ENCODE results near the gene FKBP9.
"Not testable (repeated sequence)": the region's sequence is repeated elsewhere in the genome, so short reads cannot be mapped to it uniquely, and the experiment has no call there.

Gene FKBP9

GRCh38 chr7:32952876-32953275 is 4.4 kb upstream of the FKBP9 start:
- DNase-seq (ENCODE audit: low read depth in 4 of 4, low spot score in 1 of 4) = no peak

- DNase-seq (ENCODE audit: low read depth in 4 of 4, low spot score in 1 of 4) = no peak
Measured at GRCh38 chr7:32958046-32959025, 1.1 kb downstream of the FKBP9 start.

GRCh38 chr7:32963880-32964301 is 6.7 kb downstream of the FKBP9 start:
- not testable (repeated sequence) for DNase-seq (ENCODE audit: low read depth in 4 of 4, low spot score in 1 of 4)

- not testable (repeated sequence) for DNase-seq (ENCODE audit: low read depth in 4 of 4, low spot score in 1 of 4)
Measured at GRCh38 chr7:32964461-32965159, 7.4 kb downstream of the FKBP9 start.

- not testable (repeated sequence) for DNase-seq (ENCODE audit: low read depth in 4 of 4, low spot score in 1 of 4)
Measured at GRCh38 chr7:32966489-32967267, 9.4 kb downstream of the FKBP9 start.

- not testable (repeated sequence) for DNase-seq (ENCODE audit: low read depth in 4 of 4, low spot score in 1 of 4)
Measured at GRCh38 chr7:32967268-32967582, 10.0 kb downstream of the FKBP9 start.

- DNase-seq (ENCODE audit: low read depth in 4 of 4, low spot score in 1 of 4) = not testable (repeated sequence)
Measured at GRCh38 chr7:32971967-32972366, 14.7 kb downstream of the FKBP9 start.

- not testable (repeated sequence) for DNase-seq (ENCODE audit: low read depth in 4 of 4, low spot score in 1 of 4)
Measured at GRCh38 chr7:32977159-32977558, 19.9 kb downstream of the FKBP9 start.

GRCh38 chr7:32979246-32979645 is 22.0 kb downstream of the FKBP9 start:
- DNase-seq (ENCODE audit: low read depth in 4 of 4, low spot score in 1 of 4) = not testable (repeated sequence)

GRCh38 chr7:32979902-32980301 is 22.7 kb downstream of the FKBP9 start:
- DNase-seq (ENCODE audit: low read depth in 4 of 4, low spot score in 1 of 4) = not testable (repeated sequence)

- not testable (repeated sequence) for DNase-seq (ENCODE audit: low read depth in 4 of 4, low spot score in 1 of 4)
Measured at GRCh38 chr7:32988148-32988547, 30.9 kb downstream of the FKBP9 start.

- DNase-seq (ENCODE audit: low read depth in 4 of 4, low spot score in 1 of 4) = not testable (repeated sequence)
Measured at GRCh38 chr7:32991068-32991585, 33.9 kb downstream of the FKBP9 start.

- DNase-seq (ENCODE audit: low read depth in 4 of 4, low spot score in 1 of 4) = not testable (repeated sequence)
Measured at GRCh38 chr7:32991975-32992700, 34.9 kb downstream of the FKBP9 start.

- DNase-seq (ENCODE audit: low read depth in 4 of 4, low spot score in 1 of 4) = not testable (repeated sequence)
Measured at GRCh38 chr7:32992750-32993149, 35.5 kb downstream of the FKBP9 start.

GRCh38 chr7:32997956-32998355 is 40.7 kb downstream of the FKBP9 start:
- not testable (repeated sequence) for DNase-seq (ENCODE audit: low read depth in 4 of 4, low spot score in 1 of 4)

GRCh38 chr7:32998361-32999171 is 41.3 kb downstream of the FKBP9 start:
- not testable (repeated sequence) for DNase-seq (ENCODE audit: low read depth in 4 of 4, low spot score in 1 of 4)

- DNase-seq (ENCODE audit: low read depth in 4 of 4, low spot score in 1 of 4) = not testable (repeated sequence)
Measured at GRCh38 chr7:32999380-32999779, 42.1 kb downstream of the FKBP9 start.

GRCh38 chr7:33003111-33003510 is 45.9 kb downstream of the FKBP9 start:
- DNase-seq (ENCODE audit: low read depth in 4 of 4, low spot score in 1 of 4) = not testable (repeated sequence)

- DNase-seq (ENCODE audit: low read depth in 4 of 4, low spot score in 1 of 4) = not testable (repeated sequence)
Measured at GRCh38 chr7:33004104-33004616, 46.9 kb downstream of the FKBP9 start.
